DLD1 (cell line): ENCODE measurements around the gene C6orf141.
"Not testable (repeated sequence)": the region's sequence is repeated elsewhere in the genome, so short reads cannot be mapped to it uniquely, and the experiment has no call there.

Experiments used
- in situ Hi-C: cut with HindIII; loops from 2 replicates; pipeline ENCODE4 v1.10.0; 2017; ENCODE audit warnings: low sequenced_read_pairs

Gene C6orf141

GRCh38 chr6:49565855-49566254 is 15.4 kb downstream of the C6orf141 start:
- in situ Hi-C loops = no loop called here

DNA sequence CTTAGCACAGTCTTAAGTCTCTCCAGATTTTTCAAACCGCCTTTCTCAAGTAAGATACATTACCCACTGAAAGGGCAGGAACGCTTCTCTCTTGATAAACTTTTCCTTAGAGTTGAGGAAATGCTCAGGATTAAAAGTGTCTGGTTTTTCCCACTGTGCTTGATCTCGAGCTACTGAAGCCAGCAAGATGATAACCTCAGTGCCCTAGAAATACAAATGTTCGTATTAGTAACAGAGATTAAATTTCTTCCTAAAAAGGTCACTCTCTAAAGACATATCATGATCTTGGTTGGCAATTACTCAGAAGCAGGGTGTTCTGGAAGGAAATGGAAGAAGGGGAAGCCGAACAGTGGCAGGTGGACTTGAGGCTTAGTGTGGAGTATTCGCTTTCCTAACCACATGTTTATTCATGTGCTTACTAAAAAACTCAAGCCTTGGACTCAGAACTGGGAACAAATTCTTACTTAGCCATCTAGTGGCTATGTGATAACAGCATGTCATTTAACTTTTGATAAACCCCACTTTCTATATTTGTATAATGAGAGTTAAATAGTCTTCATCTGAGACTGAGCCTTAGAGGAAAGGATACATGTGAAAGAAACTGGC is 20.1 kb downstream of the C6orf141 start:
- in situ Hi-C loops = no loop called here

GRCh38 chr6:49576618-49577017 is 26.1 kb downstream of the C6orf141 start:
- in situ Hi-C loops = no loop called here

GRCh38 chr6:49579649-49580048 is 29.2 kb downstream of the C6orf141 start:
- in situ Hi-C loops = no loop called here

- in situ Hi-C loops = no loop called here
Observed at GRCh38 chr6:49582529-49582928, 32.1 kb downstream of the C6orf141 start.

GRCh38 chr6:49587262-49587661 is 36.8 kb downstream of the C6orf141 start:
- in situ Hi-C loops = not testable (repeated sequence)
